ENCODE measurements around the gene GFOD2. TPM values are rescaled to one million over a fixed set of nuclear protein-coding genes. Genes with fewer than 3 reads are reported as not detected.

GFOD2 gene
- total and polyA plus RNA-seq, 2 donors (not counting 3 experiments of a cell fraction or from before 2014, with no cell fraction given), result 38.1 to 47.5 TPM

- no peaks in the 10 kb centered on the region for H4K20me1 ChIP-seq (replicated peaks; ENCODE audit: control insufficient read depth, extremely low read depth, insufficient read depth, low read length)
- ChIA-PET POLR2A (no interaction called here), CTCF (interaction anchor here (1.0 to 3.2 kb wide), 2 partner anchors 12 to 54 kb away, joined by 3 to 17 read pairs; no protein-coding TSS in a partner anchor)
- no peak overlapping the region for H2AFZ ChIP-seq (ENCODE audit: low read depth, low read length)
- BruUV-seq (replicated peaks), result no TSS peak
- H3K4me3 ChIP-seq (replicated peaks in 1 of 3; ENCODE audit: insufficient read depth in 1 of 3, low read depth in 1 of 3, low read length in 3 of 3), result no peak overlapping the region
- FAIRE-seq (no peak), DNase-seq (ENCODE audit: low read depth, low spot score) (no peak)
- peaks cover 0 to 12% of the 10 kb centered on the region in 2 experiments for H3K36me3 ChIP-seq (ENCODE audit: control insufficient read depth in 2 of 2, extremely low read depth in 1 of 2, insufficient read depth in 2 of 2, low read length in 2 of 2)
- no peak overlapping the region for H3K4me2 ChIP-seq (ENCODE audit: insufficient read depth, low read length)
- TF ChIP-seq, protein P1, sequence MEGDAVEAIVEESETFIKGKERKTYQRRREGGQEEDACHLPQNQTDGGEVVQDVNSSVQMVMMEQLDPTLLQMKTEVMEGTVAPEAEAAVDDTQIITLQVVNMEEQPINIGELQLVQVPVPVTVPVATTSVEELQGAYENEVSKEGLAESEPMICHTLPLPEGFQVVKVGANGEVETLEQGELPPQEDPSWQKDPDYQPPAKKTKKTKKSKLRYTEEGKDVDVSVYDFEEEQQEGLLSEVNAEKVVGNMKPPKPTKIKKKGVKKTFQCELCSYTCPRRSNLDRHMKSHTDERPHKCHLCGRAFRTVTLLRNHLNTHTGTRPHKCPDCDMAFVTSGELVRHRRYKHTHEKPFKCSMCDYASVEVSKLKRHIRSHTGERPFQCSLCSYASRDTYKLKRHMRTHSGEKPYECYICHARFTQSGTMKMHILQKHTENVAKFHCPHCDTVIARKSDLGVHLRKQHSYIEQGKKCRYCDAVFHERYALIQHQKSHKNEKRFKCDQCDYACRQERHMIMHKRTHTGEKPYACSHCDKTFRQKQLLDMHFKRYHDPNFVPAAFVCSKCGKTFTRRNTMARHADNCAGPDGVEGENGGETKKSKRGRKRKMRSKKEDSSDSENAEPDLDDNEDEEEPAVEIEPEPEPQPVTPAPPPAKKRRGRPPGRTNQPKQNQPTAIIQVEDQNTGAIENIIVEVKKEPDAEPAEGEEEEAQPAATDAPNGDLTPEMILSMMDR (IDR thresholded peaks at IDR 0.05; ENCODE audit: extremely low read depth in 1 of 2, insufficient read depth in 1 of 2, low read depth in 1 of 2, low read length in 2 of 2), result no peak
- TF ChIP-seq JUN (IDR thresholded peaks at IDR 0.05; ENCODE audit: borderline replicate concordance, insufficient read depth, insufficient read length, low read depth), result no peak
- no peak for TF ChIP-seq MYC (IDR thresholded peaks at IDR 0.05; ENCODE audit: low read depth, low read length)
- TF ChIP-seq, protein P2, sequence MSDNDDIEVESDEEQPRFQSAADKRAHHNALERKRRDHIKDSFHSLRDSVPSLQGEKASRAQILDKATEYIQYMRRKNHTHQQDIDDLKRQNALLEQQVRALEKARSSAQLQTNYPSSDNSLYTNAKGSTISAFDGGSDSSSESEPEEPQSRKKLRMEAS (IDR thresholded peaks at IDR 0.05; ENCODE audit: insufficient read depth, insufficient read length), result no peak
- no peak for TF ChIP-seq POLR2AphosphoS5 (IDR thresholded peaks at IDR 0.05; ENCODE audit: insufficient read depth, low read depth, low read length)
- no peak for TF ChIP-seq EZH2 (IDR thresholded peaks at IDR 0.05; ENCODE audit: borderline replicate concordance, low read depth, low read length, severe bottlenecking)
- no peak for TF ChIP-seq GATA2 (IDR thresholded peaks at IDR 0.05; ENCODE audit: insufficient read depth, insufficient read length, low read depth, low read length)
- intact Hi-C loops (cut with micrococcal nuclease), result no loop called here
- H3K79me2 ChIP-seq (ENCODE audit: control insufficient read depth, insufficient read depth, low read length), result peaks cover 2% of the 10 kb centered on the region
- H3K9me3 ChIP-seq (replicated peaks; ENCODE audit: control insufficient read depth, insufficient read depth, low read length), result no peaks in the 10 kb centered on the region
- no peak overlapping the region for H3K9ac ChIP-seq (replicated peaks; ENCODE audit: extremely low read depth, insufficient read depth, low read length)
- H3K27me3 ChIP-seq (ENCODE audit: control insufficient read depth in 2 of 2, insufficient read depth in 2 of 2, low read length in 2 of 2), result no peaks in the 10 kb centered on the region
- no peak overlapping the region for H3K27ac ChIP-seq (ENCODE audit: insufficient read depth, low read depth, low read length)
- dilution Hi-C loops (cut with MboI; ENCODE audit: extremely low pct_ligation_motif_present, low sequenced_read_pairs), result no loop called here
- peaks cover 7% of the 10 kb centered on the region for H3K4me1 ChIP-seq (ENCODE audit: control insufficient read depth, extremely low read depth, insufficient read depth, low read length)
- no peaks in the 10 kb centered on the region for H3K9me1 ChIP-seq (replicated peaks; ENCODE audit: control insufficient read depth, extremely low read depth, insufficient read depth, low read length)
Observed at GRCh38 chr16:67762385-67762784, 43.3 kb upstream of the GFOD2 start.
